GM18951 (cell line): ENCODE results near the gene PTPRG.

Source experiments
- POLR2A ChIP-seq: IDR thresholded peaks from 4 replicates; pipeline ENCODE4 v1.6.1; 2011; ENCODE audit warnings: mild to moderate bottlenecking; ENCODE audit not compliant: insufficient read length, insufficient read depth; ENCODE audit errors: extremely low read depth
- in situ Hi-C: fragments of 300-500 bp; cut with MboI; formaldehyde crosslinking; loops from one replicate; pipeline ENCODE4 v1.12.0; 2022; ENCODE audit warnings: low sequenced_read_pairs, mixed read lengths, inconsistent platforms; ENCODE audit not compliant: unreplicated experiment

The PTPRG gene

DNA sequence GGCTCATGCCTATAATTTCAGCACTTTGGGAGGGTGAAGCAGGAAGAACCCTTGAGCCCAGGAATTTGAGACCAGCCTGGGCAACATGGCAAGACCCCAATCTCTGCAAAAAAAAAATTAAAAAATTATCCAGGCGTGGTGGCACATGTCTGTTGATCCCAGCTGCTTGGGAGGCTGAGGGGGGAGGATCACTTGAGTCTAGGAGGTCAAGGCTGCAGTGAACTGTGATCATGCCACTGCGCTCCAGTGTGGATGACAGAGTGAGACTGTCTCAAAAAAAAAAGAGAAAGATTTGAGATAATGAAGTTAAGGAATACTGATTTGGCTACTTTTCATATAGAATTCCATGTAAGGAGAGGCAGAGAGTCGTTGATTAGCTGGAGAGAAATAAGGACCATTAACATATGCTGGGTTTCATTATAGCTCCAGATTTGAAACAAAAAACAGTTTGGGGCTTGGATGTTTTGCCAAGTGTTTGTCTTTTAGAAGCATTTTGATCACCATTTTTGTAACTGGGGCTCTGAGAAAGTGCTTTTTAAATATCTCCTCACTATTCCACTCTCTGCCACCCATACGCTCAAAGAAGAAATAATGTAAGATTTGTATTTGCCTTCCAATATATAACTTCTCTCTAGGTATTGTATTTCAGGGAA is 597.8 kb downstream of the PTPRG start:
- in situ Hi-C loops, result no loop called here
- TF ChIP-seq POLR2A, result no peak

DNA sequence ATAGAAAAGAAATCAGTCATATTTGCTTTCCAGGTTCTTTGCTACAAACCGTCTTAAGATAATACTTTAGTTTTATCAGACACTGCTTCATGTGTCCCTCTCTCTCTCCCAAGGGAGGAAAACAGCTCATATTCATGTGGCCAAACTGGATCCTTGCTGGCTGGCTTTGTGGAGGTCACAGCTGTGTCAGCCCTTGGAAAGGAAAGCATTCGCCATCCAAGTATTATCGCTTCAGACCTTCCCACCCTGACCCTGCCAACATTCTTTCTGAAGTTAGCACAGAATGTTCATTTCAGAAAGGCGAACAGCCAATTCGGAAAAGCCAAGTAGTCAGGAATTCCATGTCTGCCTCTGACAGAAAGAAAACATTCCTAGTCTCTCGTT is 598.3 kb downstream of the PTPRG start:
- TF ChIP-seq POLR2A, result no peak

DNA sequence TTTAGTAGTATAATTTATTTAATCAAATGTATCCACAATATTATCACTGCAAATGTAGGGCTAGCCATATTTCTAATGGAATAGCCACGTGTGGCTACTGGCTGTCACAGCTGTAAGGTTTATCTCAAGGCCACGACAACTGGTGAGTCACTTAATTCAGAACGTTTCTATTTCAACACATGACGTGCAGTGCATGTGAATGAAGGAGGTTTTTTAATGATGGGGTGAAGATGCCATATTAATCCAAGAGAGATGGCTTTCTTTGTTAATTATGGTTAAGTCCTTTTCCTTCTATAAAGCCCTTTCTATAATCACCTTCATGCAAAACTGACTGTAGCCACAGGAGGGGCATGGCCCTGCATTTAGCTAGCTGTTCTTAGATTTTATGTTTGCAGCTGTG is 600.0 kb downstream of the PTPRG start:
- in situ Hi-C loops, result no loop called here
- TF ChIP-seq POLR2A, result no peak

More for the DNA sequence above, 598.3 kb downstream of the PTPRG start:
- in situ Hi-C loops, result no loop called here

DNA sequence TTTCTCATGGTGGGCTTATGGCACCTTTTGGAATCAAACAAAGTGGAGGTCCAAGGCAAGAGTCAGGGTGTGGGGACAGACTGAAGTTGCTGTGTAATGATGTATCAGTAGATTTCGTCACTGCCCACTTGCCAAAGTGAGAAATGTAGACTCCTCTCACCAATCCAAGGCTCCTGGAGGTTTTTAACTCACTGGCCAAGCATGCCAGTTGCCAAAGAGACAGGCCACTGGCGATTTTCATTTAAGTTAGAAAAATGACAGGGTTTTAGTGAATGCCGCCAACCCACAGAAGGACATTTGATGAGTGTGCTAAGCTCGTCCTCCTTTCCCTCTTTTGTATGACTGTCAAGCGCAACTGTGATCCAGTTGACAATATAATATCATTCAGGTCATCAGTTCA is 602.8 kb downstream of the PTPRG start:
- in situ Hi-C loops, result no loop called here
- TF ChIP-seq POLR2A, result no peak

DNA sequence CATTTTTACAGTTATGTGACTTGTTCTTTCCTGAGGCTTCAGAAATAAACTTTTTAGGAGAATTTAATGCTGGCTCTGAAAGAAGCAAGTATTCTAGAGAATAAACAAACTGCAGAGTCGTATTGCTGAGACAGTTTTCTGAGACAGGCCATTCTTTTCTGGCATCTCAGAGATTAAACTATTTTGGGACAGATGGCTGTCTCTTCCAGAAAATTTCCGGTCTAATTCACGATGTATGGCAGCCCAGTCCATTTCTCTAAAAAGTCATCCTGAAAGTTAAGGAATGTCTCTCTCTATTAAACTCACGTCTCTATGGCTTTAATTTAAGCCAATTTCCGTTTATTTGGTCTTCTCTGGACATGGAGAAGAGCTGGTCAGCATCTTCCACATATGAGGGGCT is 603.4 kb downstream of the PTPRG start:
- TF ChIP-seq POLR2A, result no peak
- in situ Hi-C loops, result no loop called here

DNA sequence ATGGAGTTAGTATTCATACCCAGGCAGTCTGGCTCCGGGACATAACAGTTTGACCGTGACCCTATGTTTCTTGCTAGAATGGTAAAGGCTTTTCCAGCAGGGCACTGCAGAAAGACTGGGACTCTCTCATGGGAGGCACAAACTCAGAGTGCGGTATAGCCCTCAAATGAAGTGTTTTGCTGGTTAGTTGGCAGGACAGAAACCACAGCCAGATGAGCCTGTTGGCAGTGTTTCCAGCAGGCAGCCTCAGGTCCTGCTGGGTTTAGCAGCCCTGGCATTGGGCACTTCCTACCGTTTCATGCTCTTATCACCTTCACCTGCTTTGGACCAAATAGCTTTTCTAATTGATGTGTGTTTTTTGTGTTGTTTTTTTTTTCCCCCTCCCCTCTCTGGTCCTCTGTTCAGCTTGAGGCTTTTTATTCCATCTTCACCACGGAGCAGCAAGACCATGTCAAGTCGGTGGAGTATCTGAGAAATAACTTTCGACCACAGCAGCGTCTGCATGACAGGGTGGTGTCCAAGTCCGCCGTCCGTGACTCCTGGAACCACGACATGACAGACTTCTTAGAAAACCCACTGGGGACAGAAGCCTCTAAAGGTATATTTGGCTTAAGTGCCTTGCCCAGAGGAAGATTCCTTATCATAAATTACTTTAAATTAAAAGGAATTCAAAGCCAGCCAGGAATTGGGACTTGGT is 606.3 kb downstream of the PTPRG start:
- TF ChIP-seq POLR2A, result no peak
- in situ Hi-C loops, result no loop called here

DNA sequence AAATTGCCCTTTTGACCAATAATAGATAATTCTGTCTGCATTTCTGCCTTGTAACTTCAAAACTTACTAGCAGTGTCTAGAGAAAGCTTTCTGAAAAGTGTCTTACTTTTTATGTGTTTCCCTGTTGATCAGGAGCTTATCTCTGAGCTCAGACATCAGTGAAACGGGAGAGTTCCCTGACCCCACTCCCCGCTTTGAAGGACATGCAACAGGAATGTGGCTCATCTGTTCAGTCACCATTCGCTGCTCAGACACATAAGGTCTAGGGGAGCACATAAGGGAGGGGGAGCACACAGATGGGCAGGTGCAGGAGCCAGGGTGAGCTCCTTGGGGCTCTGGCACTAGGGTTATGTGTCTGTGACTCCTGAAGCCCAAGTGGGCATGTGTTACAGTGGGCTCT is 607.0 kb downstream of the PTPRG start:
- in situ Hi-C loops, result no loop called here
- TF ChIP-seq POLR2A, result no peak

DNA sequence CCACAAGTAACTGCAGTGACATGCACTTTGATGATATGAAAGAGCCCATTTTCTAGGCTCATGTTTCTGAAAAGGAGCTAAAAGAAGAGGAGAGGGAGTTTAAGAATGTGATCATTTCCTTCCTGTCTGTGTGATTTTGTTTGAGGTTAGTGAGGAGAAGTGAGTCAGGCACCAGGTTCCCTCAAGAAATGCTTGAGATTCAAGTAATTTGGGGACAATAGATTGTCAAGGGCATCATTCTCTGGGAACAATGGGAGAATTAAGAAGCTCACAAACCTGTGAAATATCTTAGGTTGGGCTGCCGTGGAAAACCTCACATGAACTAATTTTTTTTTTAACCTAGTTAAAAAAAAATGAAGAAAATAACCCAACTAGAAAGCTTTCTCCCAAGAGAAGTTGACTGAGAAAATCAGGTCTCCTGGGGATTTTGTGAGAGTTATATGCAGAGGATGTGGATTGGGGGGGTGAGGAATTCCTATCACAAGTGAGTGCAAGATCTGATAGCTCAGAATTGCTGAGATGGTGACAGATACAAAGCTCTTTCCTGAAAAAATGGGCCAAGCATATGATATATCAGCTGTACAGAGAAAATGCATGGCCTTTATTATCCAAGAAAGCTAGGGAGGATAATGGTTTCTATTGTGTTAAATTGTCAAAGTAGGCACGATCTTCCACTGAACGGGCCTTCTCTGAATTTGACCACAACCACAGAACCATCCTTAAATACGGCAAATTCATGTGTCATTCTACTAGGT is 608.7 kb downstream of the PTPRG start:
- in situ Hi-C loops, result no loop called here
- no peak for TF ChIP-seq POLR2A

DNA sequence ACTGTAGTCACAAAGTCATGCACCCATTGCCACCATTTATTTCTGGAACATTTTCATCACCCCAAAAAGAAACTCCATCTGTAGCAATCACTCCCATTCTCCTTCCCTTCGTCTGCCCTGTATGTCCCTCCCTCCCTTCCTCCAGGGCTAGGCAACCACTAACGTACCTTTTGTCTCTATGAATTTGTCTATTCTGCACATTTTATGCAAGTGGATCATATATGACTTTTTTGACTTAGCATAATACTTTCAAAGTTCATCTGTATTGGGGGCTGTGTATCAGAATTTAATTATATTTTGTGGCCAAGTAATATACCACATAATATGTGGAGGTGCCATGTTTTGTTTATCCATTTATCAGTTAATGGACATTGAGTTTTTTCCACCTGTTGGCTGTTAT is 610.4 kb downstream of the PTPRG start:
- in situ Hi-C loops, result no loop called here
- TF ChIP-seq POLR2A, result no peak

DNA sequence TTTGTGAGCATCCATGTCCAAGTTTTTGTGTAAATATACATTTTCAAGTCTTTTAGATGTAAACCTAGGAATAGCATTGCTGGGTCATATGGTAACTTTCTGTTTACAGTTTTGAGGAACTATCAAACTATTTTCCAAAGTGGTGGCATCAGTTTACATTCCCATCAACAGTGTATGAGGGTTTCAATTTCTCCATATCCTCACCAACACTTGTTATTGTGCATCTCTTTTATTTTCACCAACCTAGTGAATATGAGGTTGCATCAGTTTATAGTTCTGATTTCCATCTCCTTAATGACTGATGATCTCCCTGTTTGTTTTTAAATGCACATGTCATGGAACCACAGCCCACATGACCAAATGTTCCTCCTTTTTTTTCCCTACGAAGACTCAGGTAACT is 610.8 kb downstream of the PTPRG start:
- no peak for TF ChIP-seq POLR2A
- in situ Hi-C loops, result no loop called here

DNA sequence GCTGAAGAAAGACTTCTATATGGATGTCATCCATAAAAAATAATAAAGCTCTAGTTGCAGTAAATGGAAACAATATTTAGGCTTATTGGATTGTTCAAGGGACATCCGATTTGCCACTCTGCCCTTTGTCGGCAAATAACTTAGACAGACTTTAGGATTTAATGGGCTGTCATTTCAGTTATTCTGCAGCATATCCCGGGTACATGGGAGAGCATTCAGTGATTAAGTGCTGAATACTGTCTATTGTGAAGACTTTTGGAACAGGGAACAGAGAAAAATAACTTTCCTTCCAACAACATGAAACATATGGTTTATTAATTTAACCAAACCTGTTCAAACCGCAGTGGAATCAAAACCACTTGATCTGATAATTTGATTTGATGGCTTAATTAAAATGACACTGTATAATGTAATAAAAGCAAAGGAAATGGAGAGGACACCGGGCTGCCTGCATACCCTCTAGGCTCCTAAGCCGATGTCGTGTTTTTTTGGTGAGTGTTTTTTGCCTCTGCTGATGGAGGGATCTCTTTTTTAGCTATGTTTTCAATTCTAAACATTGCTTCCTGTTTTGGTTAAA is 612.7 kb downstream of the PTPRG start:
- in situ Hi-C loops, result no loop called here
- no peak for TF ChIP-seq POLR2A

DNA sequence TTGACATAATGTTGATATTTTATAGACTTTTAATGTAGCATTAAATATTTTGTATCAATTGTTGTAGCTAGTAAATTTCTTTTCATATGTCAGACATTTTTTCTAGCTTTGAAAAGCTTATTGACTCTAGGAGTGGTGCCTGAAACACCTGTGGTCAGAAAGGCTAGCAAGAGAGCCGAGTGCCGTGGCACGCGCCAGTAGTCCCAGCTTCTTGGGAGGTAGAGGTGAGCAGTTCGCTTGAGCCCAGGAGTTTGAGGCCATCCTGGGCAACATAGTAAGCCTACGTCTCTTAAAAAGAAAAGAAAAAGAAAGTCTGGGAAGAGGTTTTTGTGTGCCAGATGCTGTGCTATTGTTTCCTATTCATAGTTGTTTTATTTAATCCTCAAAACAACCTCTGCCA is 613.8 kb downstream of the PTPRG start:
- no peak for TF ChIP-seq POLR2A
- in situ Hi-C loops, result loop anchor here (25.0 kb wide), 1 partner anchor 313 kb away; no protein-coding TSS in a partner anchor

DNA sequence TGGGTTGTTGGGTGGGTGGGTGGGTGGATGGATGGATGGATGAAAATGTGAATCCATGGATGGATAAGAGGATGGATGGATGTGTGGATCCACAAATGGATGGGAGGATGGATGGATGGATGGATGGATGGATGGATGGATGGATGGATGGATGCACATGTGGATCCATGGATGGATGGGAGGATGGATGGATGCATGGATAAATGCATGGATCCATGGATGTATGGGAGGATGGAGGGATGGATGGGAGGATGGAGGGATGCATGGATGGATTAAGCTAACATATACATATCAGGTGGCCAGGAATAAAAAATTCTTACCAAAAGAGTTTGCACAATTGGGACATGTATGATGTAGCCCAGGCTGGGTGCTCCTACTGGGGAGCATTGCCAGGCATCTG is 616.7 kb downstream of the PTPRG start:
- no peak for TF ChIP-seq POLR2A
- in situ Hi-C loops, result loop anchor here (25.0 kb wide), 1 partner anchor 316 kb away; no protein-coding TSS in a partner anchor
